DND-41 (cell line): ENCODE results near the gene ARMC12.

ENCODE experiments used
- CTCF ChIP-seq: IDR thresholded peaks from 2 replicates; pipeline ENCODE4 v1.5.1; 2012; ENCODE audit warnings: borderline replicate concordance, low read length, moderate library complexity, mild to moderate bottlenecking; ENCODE audit not compliant: poor library complexity, severe bottlenecking; ENCODE audit errors: extremely low read depth
- EZH2 ChIP-seq: IDR thresholded peaks from 3 replicates; pipeline ENCODE4 v1.6.1; 2012; ENCODE audit warnings: borderline replicate concordance, low read depth, mild to moderate bottlenecking, moderate library complexity, low read length, inconsistent platforms; ENCODE audit not compliant: severe bottlenecking

- no peak for TF ChIP-seq CTCF
- no peak for TF ChIP-seq EZH2
These were observed 11.6 kb upstream of the ARMC12 start for GRCh38 chr6:35725081-35725708.
